ENCODE results near the gene CNTNAP2. TPM values are rescaled to one million over a fixed set of nuclear protein-coding genes. Genes with fewer than 3 reads are reported as not detected.

The CNTNAP2 gene
- total RNA-seq, 2 experiments from 2014 or later = not detected

- POLR2A ChIA-PET = no interaction called here
- no peak for TF ChIP-seq CTCF (IDR thresholded peaks at IDR 0.05)
- H3K4me1 ChIP-seq (ENCODE audit: insufficient read depth, low read length) = no peaks in the 10 kb centered on the region
- peaks cover 3% of the 10 kb centered on the region for H3K9me3 Mint-ChIP-seq
- no peak overlapping the region for H3K27ac ChIP-seq (ENCODE audit: low read depth in 1 of 2, low read length in 2 of 2)
- H3K27me3 ChIP-seq (ENCODE audit: control insufficient read depth in 1 of 2, insufficient read depth in 2 of 2, low read length in 2 of 2) = no peaks in the 10 kb centered on the region
- H3K27ac Mint-ChIP-seq = no peak overlapping the region
- H3K4me3 ChIP-seq (ENCODE audit: low read length) = no peak overlapping the region
- intact Hi-C loops (cut with DNase I, micrococcal nuclease) = no loop called here
- ATAC-seq (ENCODE audit: poor library complexity) (no peak), DNase-seq (no peak)
- no peaks in the 10 kb centered on the region for H3K36me3 Mint-ChIP-seq (ENCODE audit: low read depth)
- H3K27me3 Mint-ChIP-seq = no peaks in the 10 kb centered on the region
- H3K9me3 ChIP-seq (ENCODE audit: control insufficient read depth in 1 of 2, insufficient read depth in 1 of 2, low read length in 2 of 2) = peaks cover 0 to 8% of the 10 kb centered on the region in 2 experiments
- no peaks in the 10 kb centered on the region for H3K36me3 ChIP-seq (ENCODE audit: insufficient read depth, low read length)
- CTCF ChIA-PET = no interaction called here
- H3K4me3 Mint-ChIP-seq = no peak overlapping the region
- H3K4me1 Mint-ChIP-seq (ENCODE audit: low read depth) = no peaks in the 10 kb centered on the region
Measured at GRCh38 chr7:146479040-146479439, 362.4 kb downstream of the CNTNAP2 start.

- Histone ChIP-seq H3K9me3 (ENCODE audit: control insufficient read depth in 1 of 2, insufficient read depth in 1 of 2, low read length in 2 of 2) (peaks cover 0 to 12% of the 10 kb centered on the region in 2 experiments), H3K4me1 (ENCODE audit: insufficient read depth, low read length) (no peaks in the 10 kb centered on the region), H3K4me3 (ENCODE audit: low read length) (no peak overlapping the region), H3K36me3 (ENCODE audit: insufficient read depth, low read length) (no peaks in the 10 kb centered on the region), H3K27me3 (ENCODE audit: control insufficient read depth in 1 of 2, insufficient read depth in 2 of 2, low read length in 2 of 2) (no peaks in the 10 kb centered on the region), H3K27ac (ENCODE audit: low read depth in 1 of 2, low read length in 2 of 2) (no peak overlapping the region)
- CTCF ChIA-PET = no interaction called here
- no peak for ATAC-seq (ENCODE audit: poor library complexity)
- POLR2A ChIA-PET = no interaction called here
- Mint-ChIP-seq H3K27me3 (no peaks in the 10 kb centered on the region), H3K27ac (no peak overlapping the region), H3K4me1 (ENCODE audit: low read depth) (no peaks in the 10 kb centered on the region), H3K9me3 (no peaks in the 10 kb centered on the region), H3K36me3 (ENCODE audit: low read depth) (no peaks in the 10 kb centered on the region), H3K4me3 (no peak overlapping the region)
- TF ChIP-seq CTCF (IDR thresholded peaks at IDR 0.05) = no peak
- no peak for DNase-seq
- intact Hi-C loops (cut with DNase I, micrococcal nuclease) = no loop called here
Measured at GRCh38 chr7:146486519-146486918, 369.9 kb downstream of the CNTNAP2 start.

- Mint-ChIP-seq H3K4me1 (ENCODE audit: low read depth) (no peaks in the 10 kb centered on the region), H3K9me3 (peaks cover 2% of the 10 kb centered on the region), H3K4me3 (no peak overlapping the region), H3K27ac (no peak overlapping the region), H3K27me3 (no peaks in the 10 kb centered on the region), H3K36me3 (ENCODE audit: low read depth) (no peaks in the 10 kb centered on the region)
- Histone ChIP-seq H3K4me3 (ENCODE audit: low read length) (no peak overlapping the region), H3K9me3 (ENCODE audit: control insufficient read depth in 1 of 2, insufficient read depth in 1 of 2, low read length in 2 of 2) (peaks cover 4 to 11% of the 10 kb centered on the region in 2 experiments), H3K27ac (ENCODE audit: low read depth in 1 of 2, low read length in 2 of 2) (no peak overlapping the region), H3K4me1 (ENCODE audit: insufficient read depth, low read length) (no peaks in the 10 kb centered on the region), H3K27me3 (ENCODE audit: control insufficient read depth in 1 of 2, insufficient read depth in 2 of 2, low read length in 2 of 2) (no peaks in the 10 kb centered on the region), H3K36me3 (ENCODE audit: insufficient read depth, low read length) (no peaks in the 10 kb centered on the region)
- CTCF ChIA-PET = no interaction called here
- no peak for ATAC-seq (ENCODE audit: poor library complexity)
- intact Hi-C loops (cut with DNase I, micrococcal nuclease) = no loop called here
- DNase-seq = no peak
- TF ChIP-seq CTCF (IDR thresholded peaks at IDR 0.05) = no peak
- POLR2A ChIA-PET = no interaction called here
Measured at GRCh38 chr7:146492017-146492416, 375.4 kb downstream of the CNTNAP2 start.

All from CD4-positive, alpha-beta T cell (primary cell).